Measurements from ENCODE around the gene RBM34.

GRCh38 chr1:235111107-235111506 lies 49.9 kb downstream of the RBM34 start:
- TF ChIP-seq POLR2A (IDR thresholded peaks at IDR 0.05): no peak
- no peak for TF ChIP-seq CTCF (IDR thresholded peaks at IDR 0.05)

Measured in thyroid gland (tissue), 4 donors.